DMS79 (cell line): ENCODE data around the gene HOXB6.

Experiments used
- DNase-seq: peaks from one replicate; lab custom pipeline; 2025; lab: John Stamatoyannopoulos, UW

The HOXB6 gene

DNA sequence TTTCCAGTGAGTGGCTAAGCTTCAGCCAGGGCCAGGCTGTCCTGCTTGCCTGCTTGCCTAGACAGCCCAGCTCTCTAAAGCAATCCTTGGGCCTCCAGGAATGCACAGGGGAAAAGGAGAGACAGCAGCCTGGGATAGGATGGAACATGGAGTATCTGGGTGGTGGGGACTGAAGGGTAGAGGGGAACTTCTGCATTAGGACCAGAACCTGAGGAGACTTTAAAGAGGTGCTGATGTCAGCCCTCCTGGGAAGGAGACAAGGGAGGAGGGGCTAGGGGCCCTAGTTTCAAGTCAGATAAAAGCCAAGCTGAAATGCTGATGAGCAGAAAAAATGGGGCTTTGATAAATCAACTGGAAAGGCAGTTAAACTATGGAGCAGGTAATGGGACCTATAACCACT, 4.2 kb upstream of the HOXB6 start:
- DNase-seq = no peak

DNA sequence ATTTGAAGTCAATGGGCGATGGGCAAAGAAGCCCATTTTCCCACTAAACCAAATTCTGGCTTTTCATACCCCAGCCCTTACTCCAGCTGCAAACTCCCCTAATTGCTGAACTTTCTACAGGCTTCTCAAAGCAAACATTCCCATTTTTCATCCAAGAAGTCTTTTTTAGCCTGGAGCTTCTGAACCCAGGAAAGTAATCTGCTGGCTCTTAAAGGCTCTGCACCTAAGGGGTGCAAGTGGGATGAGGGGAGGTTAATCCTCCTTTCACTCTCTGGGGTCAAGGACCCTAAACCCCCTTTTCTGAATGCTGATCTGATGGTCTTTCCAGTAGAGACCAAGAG, 3.7 kb upstream of the HOXB6 start:
- DNase-seq = no peak

DNA sequence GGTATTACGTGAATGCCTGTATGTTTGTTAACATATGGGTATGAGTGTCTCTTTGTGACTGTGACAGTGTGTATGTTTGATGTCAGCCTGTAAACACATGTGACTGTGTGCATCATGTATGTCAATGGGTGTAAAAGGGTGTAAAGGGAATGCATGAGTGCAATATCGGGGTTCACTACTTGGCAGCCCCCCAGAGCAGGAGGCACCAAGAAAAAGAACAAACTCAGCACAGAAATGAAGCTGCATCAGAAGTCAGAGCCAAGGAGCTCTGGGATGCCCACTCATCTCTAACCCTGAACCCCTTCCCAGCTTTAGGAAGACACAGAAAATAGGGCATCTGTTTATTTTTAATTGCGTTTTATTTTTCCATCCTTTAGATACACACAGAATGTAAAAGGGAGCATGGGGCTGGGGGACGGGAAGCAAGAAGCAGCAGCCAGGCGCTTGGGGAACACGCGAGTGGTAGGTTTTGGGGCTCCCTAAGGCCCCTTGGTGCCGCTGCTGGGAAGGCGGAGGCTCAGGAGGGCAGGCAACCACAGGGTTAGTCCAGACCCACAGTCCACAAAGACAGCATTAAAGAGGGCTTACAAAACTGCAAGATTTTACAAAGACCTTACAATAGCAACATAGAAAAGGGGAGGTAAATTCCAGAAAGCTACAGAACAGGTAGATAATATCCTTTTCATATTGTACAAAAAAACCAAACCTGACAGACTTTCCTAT, 2.3 kb upstream of the HOXB6 start:
- no peak for DNase-seq

DNA sequence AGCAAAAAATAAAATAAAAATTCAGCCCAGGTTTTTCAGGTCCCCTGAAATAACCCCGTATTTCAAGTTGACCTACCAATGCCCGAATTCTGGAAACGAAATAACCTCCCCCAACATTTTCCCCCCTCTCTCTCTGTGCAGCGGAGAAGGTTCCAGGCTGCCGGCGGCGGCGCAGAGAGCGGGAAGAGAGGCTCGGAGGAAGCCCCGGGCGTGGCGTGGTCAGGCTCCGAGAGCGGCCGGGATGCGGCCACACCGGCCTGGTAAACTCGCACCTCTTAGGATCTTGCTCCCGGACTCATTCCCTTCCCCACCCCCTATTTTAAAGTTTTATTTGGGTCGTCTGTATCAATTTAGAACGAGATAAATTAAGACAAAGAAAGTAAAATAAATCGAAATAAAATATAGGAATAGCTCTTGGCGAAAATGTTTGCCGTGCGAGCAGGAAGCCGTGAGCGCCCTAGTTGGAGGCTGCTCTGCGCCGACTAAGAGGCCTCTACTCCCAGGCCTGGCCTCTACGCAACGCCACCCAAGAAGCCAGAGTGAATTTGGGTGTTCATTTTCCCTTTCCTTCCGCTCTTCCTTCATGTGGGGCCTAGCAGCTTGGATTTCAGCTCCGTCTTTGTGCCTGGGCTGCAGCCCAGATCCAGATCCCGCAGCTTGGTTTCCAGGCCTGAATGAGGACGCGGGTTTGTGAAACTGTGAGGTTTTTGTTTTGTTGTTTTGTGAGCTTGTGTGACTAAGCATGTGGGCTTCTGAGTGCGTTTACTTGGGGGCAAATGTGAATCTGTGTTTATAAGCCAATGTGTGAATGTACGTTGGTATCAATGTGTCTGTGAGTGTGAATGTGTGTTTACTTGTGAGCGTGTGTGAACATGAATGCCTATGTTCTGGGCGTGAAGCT, 1.5 kb upstream of the HOXB6 start:
- no peak for DNase-seq

DNA sequence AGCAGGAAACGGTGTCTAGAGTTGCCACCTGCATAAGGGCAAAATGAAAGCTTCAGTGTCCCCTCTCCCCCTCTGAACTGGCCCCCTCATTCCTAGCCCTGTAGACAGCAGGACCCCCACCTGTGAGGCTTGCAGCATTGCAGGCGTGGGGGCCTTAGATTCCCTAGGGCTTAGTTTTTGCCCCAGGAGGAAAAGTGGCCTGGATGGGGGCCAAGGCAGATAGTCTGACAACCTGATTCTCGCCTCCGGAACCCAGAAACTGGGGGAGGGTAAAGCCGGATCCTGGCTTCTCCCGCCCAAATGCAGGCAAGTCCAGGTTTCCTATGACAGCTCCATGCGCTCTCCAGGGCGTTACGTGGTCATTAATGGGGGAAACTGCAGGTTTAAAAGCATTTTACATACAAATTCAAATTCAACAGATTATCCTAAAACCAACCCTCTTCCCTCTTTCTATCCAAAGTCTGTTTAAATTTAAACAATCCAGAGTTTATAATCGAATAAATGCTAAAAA, 678 bp upstream of the HOXB6 start:
- no peak for DNase-seq

DNA sequence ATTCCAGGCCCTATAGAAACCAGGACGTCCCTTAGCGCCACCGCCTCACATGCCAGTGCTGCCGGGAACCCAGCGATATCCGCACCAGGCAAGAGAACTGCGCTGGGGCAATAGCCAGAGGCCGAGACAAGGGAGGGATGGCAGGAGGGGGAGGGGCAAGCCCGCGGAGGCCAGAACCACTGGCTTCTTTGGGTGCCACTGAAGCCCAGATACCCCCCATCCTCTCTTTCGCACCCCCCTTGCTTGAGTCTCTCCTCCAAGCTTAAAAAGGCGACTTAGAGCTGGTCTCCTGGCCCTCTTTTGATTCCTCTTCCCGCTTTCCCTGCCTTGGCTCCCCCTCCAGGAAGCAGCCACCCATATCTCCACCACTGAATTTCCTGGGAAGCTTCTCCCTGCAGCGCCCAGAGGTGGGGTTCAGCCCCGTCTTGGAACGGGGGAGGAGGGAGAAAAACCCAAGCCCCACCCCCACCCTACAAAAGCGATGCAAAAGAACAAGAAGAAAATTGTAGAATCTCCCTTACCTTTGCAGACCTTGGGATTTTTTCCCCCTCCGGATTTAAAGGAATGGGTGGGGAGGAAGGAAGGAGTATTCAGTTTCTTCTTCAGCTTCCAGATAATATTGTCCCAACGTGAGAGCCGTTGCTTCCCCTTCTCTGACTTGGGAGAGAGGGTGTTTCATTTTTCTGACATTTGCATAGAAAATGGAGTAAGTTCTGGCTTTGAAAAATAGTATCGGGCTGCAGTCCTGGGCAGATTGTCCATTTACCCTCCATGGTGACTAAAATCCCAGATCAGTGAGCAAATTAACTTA, 622 bp downstream of the HOXB6 start:
- no peak for DNase-seq

DNA sequence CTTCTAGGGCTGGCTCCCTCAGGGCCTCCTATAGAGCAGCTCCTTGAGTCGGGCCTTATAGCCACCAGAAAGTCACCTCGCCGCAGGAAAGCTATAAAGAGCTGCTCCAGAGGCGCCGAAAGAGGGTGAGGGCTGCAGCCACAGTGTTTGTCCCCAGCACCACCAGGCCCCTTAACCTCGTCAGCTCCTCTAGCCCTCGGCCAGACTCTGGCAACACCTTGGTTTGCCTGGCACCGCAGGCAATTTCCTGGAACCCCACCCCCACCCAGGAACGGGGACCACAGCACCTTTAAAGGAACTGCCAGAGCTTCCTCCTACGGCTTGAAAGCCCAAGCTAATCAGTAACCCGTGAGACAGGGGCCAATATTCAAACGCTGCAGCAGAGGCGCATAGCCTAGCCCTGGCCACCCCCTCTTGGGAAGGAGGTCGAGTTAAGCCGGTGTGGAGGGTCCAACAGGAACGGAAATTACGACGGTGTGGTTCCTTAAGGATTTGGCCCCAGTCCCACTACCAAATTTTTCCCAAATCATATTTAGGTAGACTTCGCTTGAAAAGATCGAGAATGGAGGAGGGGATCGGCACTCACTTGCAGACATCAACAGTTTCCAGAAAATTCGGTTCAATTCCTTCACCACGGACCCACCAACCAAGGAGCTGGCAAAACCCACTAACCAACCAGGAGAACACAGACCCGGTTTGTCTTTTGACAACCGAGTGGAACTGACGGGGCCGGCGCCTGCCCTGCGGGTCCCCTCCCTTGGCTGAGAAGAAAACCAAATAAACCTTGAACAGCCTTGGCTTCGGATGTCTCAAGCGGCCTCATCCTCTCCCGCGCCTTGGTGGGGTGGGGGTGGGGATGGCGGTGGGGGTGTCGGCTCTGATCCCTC, 3.0 kb downstream of the HOXB6 start:
- no peak for DNase-seq

DNA sequence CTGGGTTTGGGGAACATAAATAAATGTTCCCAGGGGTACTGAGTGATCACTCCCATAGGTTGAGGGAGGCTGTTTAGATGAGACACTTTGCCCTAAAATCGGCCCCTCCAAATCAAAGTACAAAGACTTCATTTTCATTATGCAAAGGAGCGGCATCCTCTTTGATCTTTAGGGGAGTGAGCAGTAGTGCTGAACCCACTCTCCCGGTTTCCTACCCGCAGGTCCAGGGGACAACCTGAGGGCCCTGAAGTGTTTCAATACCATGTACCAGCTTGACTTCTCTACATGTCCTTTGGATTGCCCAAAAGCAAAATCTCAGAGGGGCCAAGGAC, 3.6 kb downstream of the HOXB6 start:
- DNase-seq = no peak

DNA sequence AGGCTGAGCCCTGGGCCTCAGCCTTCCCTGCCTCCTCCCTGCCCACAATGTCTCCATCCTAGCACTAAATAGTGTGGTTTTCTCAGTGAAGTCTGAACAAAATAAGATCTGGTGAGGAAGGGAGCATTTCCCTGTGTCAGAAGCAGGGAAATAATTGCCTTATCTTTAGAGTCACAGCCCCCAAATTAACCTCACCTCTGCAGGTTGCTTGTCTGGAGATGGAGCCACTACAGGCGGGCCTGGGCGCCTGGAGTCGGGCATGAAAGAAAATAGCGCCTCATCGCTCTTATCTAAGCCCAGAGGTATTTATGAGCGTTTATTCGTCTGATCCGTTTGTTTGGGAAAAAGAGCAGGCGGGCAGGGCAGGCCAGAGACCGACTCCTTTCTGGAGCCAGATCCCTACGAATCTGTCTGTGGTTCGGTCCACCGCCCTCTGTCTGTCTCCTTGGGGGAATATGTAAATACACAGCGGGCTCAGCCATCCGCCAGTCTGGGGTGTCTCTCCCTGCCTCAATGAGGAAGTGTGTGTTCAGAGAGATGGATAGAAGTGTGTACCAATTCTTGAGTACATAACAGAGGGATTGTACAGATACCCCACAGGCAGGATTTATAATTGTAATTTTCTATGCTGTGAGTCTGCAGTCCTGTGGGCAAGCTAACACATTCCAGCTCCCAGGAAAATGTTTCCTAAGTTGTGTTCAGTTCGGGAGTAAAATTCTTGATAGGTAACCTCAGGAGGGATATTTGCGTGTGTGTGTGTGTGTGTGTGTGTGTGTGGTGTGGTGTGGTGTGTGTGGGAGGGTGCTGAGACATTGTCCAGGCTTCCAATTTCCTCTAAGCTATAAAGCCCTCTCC, 4.3 kb downstream of the HOXB6 start:
- no peak for DNase-seq

DNA sequence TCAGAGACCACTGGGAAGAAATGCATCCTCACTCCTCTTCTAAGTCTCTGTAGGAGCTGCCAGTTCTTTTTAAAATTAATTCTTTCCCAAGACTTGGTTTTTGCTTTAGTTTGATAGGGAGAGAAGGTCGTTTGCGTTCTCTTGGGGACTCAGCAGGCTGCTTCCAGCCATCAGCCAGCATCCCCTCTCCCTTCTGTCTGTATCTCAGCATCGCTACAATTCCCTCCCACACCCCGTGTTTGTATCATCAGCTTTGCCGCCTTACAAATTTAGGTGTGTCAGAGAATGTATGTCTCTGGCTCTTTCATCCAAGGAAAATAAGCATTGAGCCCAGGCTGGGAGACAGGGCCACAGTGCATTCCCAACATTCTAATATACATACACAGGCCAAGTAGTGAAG, 5.4 kb downstream of the HOXB6 start:
- no peak for DNase-seq

DNA sequence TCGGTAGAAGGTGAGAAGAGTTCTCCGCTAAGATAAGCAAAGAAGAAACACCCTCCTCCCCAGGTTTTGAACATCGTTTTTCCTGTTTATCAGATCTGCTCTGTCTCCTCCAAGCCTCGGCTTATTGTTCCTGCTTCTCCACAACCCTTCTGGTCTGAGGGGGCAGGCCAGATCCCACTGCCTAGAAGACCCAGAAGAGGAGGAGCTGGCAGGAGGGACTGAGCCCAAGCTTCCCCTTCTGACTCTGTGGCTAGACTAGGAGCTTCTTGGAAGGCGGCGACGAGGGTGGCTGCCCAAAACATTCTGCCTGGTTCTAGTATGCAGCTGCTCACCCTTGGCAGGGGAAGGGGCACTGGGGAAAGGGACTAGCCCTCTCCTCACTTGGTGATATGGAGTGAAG, 6.0 kb downstream of the HOXB6 start:
- DNase-seq = no peak

DNA sequence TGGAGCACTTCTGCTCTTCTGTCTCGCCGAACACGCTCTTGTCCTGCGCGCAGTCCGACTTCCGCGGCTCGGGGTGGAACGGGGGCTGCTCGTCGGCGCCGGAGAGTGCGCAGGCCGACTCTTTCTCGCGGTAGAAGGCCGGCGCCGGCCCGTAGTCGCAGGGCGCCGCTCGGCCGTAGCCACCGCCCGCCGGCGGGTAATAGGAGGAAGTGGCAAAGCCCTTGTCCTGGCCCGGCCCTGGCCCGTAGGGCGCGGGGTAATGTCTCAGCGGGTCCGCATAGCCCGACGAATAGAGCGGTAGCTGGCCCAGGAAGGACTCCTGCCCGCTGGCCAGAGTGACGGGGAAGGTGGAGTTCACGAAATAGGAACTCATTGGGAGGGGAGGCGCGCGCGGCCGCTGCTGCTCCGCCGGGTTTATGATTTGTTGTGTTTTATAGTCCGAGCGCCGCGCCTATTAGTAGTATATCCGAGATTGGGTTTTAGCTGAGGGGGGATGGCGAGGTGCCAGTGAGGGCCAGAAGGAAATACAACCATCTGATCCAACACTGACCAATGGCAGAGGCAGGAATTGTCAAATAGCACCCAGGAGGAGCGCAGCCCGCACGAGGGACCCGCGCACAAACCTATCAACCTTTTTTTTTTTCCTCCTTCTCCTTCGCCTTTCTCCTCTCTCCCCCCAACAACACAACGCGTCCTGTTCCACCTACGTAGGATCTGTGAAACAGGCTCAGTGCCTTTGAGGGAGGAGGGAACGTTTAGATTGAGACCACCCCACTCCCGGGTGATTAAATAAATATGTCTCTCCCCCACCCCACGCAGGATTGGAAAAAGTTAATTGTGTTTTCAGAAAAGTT, 6.8 kb downstream of the HOXB6 start:
- DNase-seq = no peak

DNA sequence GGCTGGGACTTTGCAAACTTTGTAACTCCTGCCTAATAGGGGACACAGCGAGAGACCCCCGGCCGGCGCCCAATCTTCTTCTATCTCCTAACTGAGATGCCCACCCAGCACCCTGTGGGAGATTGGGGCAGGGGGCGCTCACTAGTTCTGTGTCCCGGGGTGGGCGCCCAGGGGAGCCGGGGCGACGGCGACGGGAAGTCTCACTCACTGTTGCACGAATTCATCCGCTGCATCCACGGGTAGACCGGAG, 7.3 kb downstream of the HOXB6 start:
- DNase-seq = no peak

DNA sequence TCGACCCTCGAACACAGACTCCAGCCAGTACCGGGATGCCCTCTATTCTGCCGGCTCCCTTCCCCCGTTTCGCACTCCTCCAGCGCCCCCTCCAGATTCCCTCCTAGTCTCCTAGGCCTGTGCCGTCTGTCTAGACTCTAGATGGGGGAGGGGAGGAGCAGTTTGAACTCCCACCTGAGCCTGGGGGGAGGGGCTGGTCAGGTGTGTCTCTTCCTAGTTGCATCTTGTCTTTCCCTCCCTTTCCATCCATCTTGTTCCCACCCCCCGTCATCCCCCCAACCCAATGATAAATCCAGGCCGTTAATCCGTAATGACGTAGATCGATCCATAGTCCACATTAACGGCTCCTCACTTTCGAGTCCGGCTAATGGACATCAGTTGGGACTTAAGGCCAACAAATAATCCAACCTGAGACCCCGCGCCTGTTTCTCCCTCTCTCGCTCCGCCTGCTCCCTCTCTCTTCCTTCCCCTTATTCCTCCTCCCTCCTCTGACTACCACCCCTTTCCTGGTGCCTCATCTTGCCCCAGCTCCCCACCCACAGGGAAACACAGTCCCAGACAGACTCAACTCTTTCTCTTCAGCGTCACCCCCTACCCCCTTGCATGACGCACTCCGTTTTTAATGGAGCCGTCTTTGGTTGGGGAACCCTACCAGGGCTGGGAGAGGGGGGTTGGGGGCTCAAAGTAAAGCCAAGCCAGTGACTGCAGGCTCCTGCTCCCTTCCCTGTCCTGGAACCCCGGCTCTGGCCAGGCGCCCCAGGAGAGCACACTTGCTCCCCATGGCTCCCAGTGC, 7.9 kb downstream of the HOXB6 start:
- DNase-seq = peak; percentile 42

DNA sequence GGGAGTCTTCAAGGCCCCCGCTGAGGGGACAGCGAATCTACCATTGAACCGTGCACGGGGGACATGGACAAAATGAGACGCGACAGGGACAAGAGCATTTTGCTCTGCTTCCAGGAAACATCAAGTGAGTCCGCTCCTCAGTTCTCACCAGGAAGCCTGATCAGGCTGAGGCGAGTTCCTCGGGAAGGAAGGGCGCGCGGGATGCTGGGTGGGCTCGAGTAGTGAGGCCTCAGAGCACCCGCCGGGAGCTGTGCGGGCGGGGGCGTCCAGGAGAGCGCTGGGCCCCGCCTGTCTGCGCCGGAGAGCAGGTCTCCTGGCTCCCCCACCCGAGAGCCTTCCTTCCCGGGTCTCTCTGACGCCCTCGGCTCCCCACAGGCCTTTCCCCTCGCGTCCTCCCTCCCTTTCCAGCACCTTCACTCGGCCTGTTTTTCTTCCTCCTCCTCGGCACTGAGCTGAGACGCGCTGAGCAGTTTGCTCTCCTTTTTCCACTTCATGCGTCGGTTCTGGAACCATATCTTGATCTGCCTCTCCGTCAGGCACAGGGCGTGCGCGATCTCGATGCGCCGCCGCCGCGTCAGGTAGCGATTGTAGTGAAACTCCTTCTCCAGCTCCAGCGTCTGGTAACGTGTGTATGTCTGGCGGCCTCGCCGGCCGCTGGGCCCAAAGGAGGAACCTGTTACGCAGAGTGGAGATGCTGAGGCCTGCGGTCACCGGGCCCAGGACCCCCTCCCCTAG, 8.6 kb downstream of the HOXB6 start:
- no peak for DNase-seq

DNA sequence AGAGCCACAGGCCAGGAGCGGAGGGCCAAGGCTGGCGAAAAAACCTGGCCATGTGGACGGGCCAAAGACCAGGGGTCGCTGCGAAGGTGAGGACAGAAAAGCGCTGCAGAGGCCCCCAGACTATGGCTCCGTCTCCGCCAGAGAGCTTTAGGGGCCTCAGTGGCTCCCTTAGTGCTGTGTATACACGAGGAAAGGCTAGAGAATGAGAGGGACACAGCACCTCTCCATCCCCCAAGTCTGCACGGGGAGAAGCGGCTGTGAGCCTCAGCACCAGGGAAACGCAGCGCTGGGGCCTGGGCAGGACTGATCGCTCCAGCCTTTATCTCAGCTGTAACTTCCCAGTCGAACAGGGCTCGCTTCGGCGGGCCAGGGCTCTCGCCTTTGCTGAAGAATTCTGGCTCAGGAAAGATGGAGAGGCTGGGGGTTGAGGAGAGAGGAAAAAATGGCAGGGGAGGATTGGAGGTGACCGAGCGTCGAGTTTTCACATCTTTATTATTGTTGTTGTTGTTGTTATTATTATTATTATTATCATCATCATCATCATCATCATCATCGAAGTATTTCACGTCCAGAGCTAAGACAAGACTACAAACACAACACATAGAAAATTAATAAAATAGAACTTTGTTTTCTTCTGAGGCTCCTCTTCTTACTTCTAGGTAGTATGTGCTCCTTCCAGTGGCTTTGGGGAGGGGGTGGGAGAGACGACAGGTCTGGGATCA, 9.3 kb downstream of the HOXB6 start:
- no peak for DNase-seq

DNA sequence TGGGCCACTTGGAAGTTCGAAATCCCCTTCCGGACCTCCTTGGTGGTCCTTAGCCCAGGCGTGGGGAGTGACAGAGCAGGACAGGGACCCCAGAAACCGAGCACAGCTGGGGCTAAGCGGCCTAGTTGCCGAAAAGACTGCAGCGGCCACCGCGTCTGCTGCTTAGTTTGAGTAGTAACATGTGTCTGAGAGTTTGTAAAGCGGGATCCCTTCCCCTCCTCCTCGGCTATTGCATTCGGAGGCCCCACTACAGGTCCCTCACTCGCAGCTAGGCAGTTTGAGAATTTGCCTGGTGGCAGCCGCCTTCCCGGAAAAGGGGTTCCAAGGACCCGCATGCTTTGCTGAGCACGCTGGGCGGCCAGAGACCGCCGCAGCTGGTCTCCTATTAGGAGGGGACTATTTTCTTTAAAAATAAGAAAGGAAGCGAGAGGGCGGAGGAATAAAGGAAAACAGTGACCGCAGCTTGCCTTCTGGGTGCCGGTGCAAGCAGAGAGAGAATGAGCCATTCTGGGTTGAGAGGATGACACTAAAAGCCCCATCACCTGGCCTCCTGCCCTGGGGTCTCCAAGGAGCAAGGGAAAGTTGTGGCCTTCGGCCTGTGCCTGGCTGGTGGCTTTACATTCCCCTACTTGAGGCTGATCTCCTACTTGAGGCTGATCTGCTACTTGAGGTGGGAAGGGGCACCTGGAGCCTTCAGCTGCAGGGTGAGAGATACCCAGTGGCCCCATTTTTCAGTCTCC, 10.1 kb downstream of the HOXB6 start:
- no peak for DNase-seq
